Gastrocnemius medialis (tissue), 4 donors: ENCODE results near the gene KCND3. TPM values are rescaled to one million over a fixed set of nuclear protein-coding genes. Genes with fewer than 3 reads are reported as not detected.

ENCODE experiments used
- ATAC-seq, 2 donors: fragments of 150-250 bp; one replicate each; pipeline ENCODE4 v1.9.1; 2016
- DNase-seq, 2 donors: peaks; one replicate each; pipeline ENCODE4 v3.0.0-alpha.2; 2019
- H3K27ac ChIP-seq, 4 donors: fragments of 200-600 bp; sonication (generic); 1 replicate in 1 of 4; 2 replicates in 3 of 4; pipeline ENCODE4 v1.5.1; 2016 to 2018; ENCODE audit warnings: mild to moderate bottlenecking in 2 of 4, moderate library complexity in 1 of 4
- H3K27me3 ChIP-seq, 3 donors: fragments of 200-600 bp; sonication (generic) in 2 of 3; 1 replicate in 1 of 3; 2 replicates in 2 of 3; pipeline versions ENCODE4 v1.5.1 to v1.6.0; 2016 to 2019; ENCODE audit warnings: mild to moderate bottlenecking in 1 of 3, moderate library complexity in 1 of 3
- H3K36me3 ChIP-seq, 2 donors: fragments of 200-600 bp; sonication (generic) in 1 of 2; one replicate each; pipeline ENCODE4 v1.5.1; 2017 to 2018
- H3K4me1 ChIP-seq, 2 donors: fragments of 200-600 bp; sonication (generic) in 1 of 2; one replicate each; pipeline ENCODE4 v1.5.1; 2016 to 2017; ENCODE audit warnings: mild to moderate bottlenecking in 2 of 2
- H3K4me3 ChIP-seq, 4 donors: fragments of 200-600 bp; sonication (generic) in 3 of 4; 1 replicate in 1 of 4; 2 replicates in 3 of 4; pipeline ENCODE4 v1.5.1; 2016 to 2019; ENCODE audit warnings: mild to moderate bottlenecking in 2 of 4
- H3K9me3 ChIP-seq, 3 donors: fragments of 200-600 bp; sonication (generic) in 2 of 3; 1 replicate in 1 of 3; 2 replicates in 2 of 3; pipeline ENCODE4 v1.5.1; 2016 to 2019
- CTCF ChIP-seq, 5 experiments: fragments of 450-650 bp in 3 of 5; fragments of 200-600 bp in 2 of 5; sonication (generic) in 2 of 5; IDR thresholded peaks in 4 of 5; conservative IDR thresholded peaks in 1 of 5; 1 replicate in 4 of 5; 2 replicates in 1 of 5; pipeline ENCODE4 v1.5.1; 2016 to 2019; ENCODE audit warnings: antibody characterized with exemption in 5 of 5, mild to moderate bottlenecking in 3 of 5, moderate library complexity in 3 of 5
- POLR2A ChIP-seq, 2 donors: fragments of 450-650 bp; IDR thresholded peaks; one replicate each; pipeline ENCODE4 v1.6.1; 2017; ENCODE audit warnings: antibody characterized with exemption in 2 of 2, mild to moderate bottlenecking in 2 of 2, moderate library complexity in 2 of 2
- in situ Hi-C, 4 donors: fragments of 200-750 bp; cut with MboI; loops; one replicate each; pipeline versions ENCODE4 v1.15.0 to v1.8.0; 2017; ENCODE audit warnings: low sequenced_read_pairs in 4 of 4
- intact Hi-C: fragments of 100-400 bp; cut with DNase I; formaldehyde crosslinking; loops from one replicate; pipeline ENCODE4 v1.15.1; 2023; ENCODE audit warnings: low total_unique reads
- total RNA-seq, 4 donors: library from RNA; depleted of rRNA; stranded (reverse); fragments of >200 nt; gene quantifications; one replicate each; pipeline versions ENCODE4 v1.1.0 to v1.2.3, GENCODE V29; 2016

The KCND3 gene
- total RNA-seq, 4 donors from 2014 or later = 1.2 to 2.6 (median 1.5) TPM

- in situ Hi-C loops = loop anchor here in 1 of 4 donors (25.0 kb wide), 1 partner anchor 519 kb away; no protein-coding TSS in a partner anchor
- no peak for DNase-seq
- Histone ChIP-seq H3K9me3 (no peaks in the 10 kb centered on the region), H3K36me3 (no peaks in the 10 kb centered on the region), H3K27ac (no peak overlapping the region), H3K4me3 (no peak overlapping the region), H3K27me3 (no peaks in the 10 kb centered on the region), H3K4me1 (no peaks in the 10 kb centered on the region)
- intact Hi-C loops = no loop called here
- no peak for ATAC-seq
- TF ChIP-seq POLR2A (IDR thresholded peaks at IDR 0.05) (no peak), CTCF (IDR thresholded peaks at IDR 0.05 in 4 of 5, conservative IDR thresholded peaks at IDR 0.05 in 1 of 5) (no peak)
These were observed 171.4 kb downstream of the KCND3 start for GRCh38 chr1:111818081-111818480.

- no peak overlapping the region for H3K4me3 ChIP-seq
- intact Hi-C loops = no loop called here
- TF ChIP-seq CTCF (IDR thresholded peaks at IDR 0.05 in 4 of 5, conservative IDR thresholded peaks at IDR 0.05 in 1 of 5) = no peak
- no peak for TF ChIP-seq POLR2A (IDR thresholded peaks at IDR 0.05)
- H3K27me3 ChIP-seq = no peaks in the 10 kb centered on the region
- ATAC-seq (no peak), DNase-seq (no peak)
- no peaks in the 10 kb centered on the region for H3K4me1 ChIP-seq
- H3K36me3 ChIP-seq = no peaks in the 10 kb centered on the region
- H3K27ac ChIP-seq = no peak overlapping the region
- H3K9me3 ChIP-seq = no peaks in the 10 kb centered on the region
- in situ Hi-C loops = loop anchor here in 1 of 4 donors (25.0 kb wide), 1 partner anchor 523 kb away; no protein-coding TSS in a partner anchor
These were observed 174.8 kb downstream of the KCND3 start for GRCh38 chr1:111814642-111815041.

GRCh38 chr1:111814305-111814628 is 175.2 kb downstream of the KCND3 start:
- no peak overlapping the region for H3K4me3 ChIP-seq
- no peaks in the 10 kb centered on the region for H3K4me1 ChIP-seq
- TF ChIP-seq POLR2A (IDR thresholded peaks at IDR 0.05) = no peak
- no peak for TF ChIP-seq CTCF (IDR thresholded peaks at IDR 0.05 in 4 of 5, conservative IDR thresholded peaks at IDR 0.05 in 1 of 5)
- no peak for ATAC-seq
- DNase-seq = no peak
- in situ Hi-C loops = loop anchor here in 1 of 4 donors (25.0 kb wide), 1 partner anchor 523 kb away; no protein-coding TSS in a partner anchor
- no peaks in the 10 kb centered on the region for H3K36me3 ChIP-seq
- no peaks in the 10 kb centered on the region for H3K9me3 ChIP-seq
- H3K27ac ChIP-seq = no peak overlapping the region
- intact Hi-C loops = no loop called here
- H3K27me3 ChIP-seq = no peaks in the 10 kb centered on the region

- Histone ChIP-seq H3K4me1 (no peaks in the 10 kb centered on the region), H3K27ac (no peak overlapping the region), H3K36me3 (no peaks in the 10 kb centered on the region), H3K9me3 (no peaks in the 10 kb centered on the region), H3K4me3 (no peak overlapping the region), H3K27me3 (no peaks in the 10 kb centered on the region)
- in situ Hi-C loops = loop anchor here in 1 of 4 donors (25.0 kb wide), 1 partner anchor 524 kb away; no protein-coding TSS in a partner anchor
- intact Hi-C loops = no loop called here
- TF ChIP-seq CTCF (IDR thresholded peaks at IDR 0.05 in 4 of 5, conservative IDR thresholded peaks at IDR 0.05 in 1 of 5) = no peak
- TF ChIP-seq POLR2A (IDR thresholded peaks at IDR 0.05) = no peak
- no peak for ATAC-seq
- no peak for DNase-seq
These were observed 175.8 kb downstream of the KCND3 start for GRCh38 chr1:111813440-111814304.
